ENCODE data around the gene KIFC3.

DNA sequence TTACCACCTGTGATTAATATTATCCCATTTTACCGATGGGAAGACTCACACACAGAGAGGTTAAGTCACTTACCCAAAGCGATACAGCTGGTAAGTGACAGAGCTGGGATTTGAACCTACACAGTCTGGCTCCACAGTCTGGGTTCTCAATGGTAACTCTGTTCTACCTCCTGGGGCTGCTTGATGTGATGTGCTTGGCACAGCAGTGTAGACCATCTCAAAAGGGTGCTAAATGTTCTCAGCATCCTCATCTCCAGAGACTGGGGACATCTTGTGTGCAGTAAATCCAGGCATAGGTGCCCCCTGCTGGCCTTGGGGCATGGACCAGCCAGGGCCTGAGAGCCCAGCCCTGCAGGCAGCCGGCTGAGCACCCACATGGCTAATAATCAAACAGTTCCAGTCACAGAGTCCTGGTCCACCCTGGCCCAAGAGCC is 82.1 kb downstream of the KIFC3 start:
- TF ChIP-seq REST (IDR thresholded peaks at IDR 0.05; ENCODE audit: insufficient read depth in 1 of 2, low read depth in 2 of 2, low read length in 2 of 2) (no peak), TAF1 (IDR thresholded peaks at IDR 0.05; ENCODE audit: borderline replicate concordance, insufficient read depth, low read length) (no peak), POLR2AphosphoS5 (IDR thresholded peaks at IDR 0.05; ENCODE audit: low read depth, low read length) (no peak), SIN3A (IDR thresholded peaks at IDR 0.05; ENCODE audit: borderline replicate concordance, insufficient read depth, low read length) (no peak)

Measured in PFSK-1 (cell line).